Uterus (tissue), 4 donors: ENCODE measurements around the gene SPRY4. TPM values are rescaled to one million over a fixed set of nuclear protein-coding genes. Genes with fewer than 3 reads are reported as not detected.
"Not testable (repeated sequence)": the region's sequence is repeated elsewhere in the genome, so short reads cannot be mapped to it uniquely, and the experiment has no call there.

ENCODE experiments used
- DNase-seq, 2 donors: peaks; one replicate each; pipeline ENCODE4 v3.0.0-alpha.2; 2019 to 2020
- H3K27ac ChIP-seq, 2 donors: fragments of 200-600 bp; sonication (generic); 1 replicate in 1 of 2; 2 replicates in 1 of 2; pipeline ENCODE4 v1.5.1; 2016 to 2018
- H3K27me3 ChIP-seq, 2 donors: fragments of 200-600 bp; sonication (generic); one replicate each; pipeline ENCODE4 v1.5.1; 2018 to 2019; ENCODE audit warnings: control low read depth in 1 of 2
- H3K36me3 ChIP-seq, 2 donors: fragments of 200-600 bp; sonication (generic); one replicate each; pipeline ENCODE4 v1.5.1; 2019; ENCODE audit warnings: control low read depth in 1 of 2
- H3K4me1 ChIP-seq, 2 donors: fragments of 200-600 bp; sonication (generic); one replicate each; pipeline ENCODE4 v1.5.1; 2018 to 2019; ENCODE audit warnings: control low read depth in 1 of 2
- H3K4me3 ChIP-seq, 2 donors: fragments of 200-600 bp; sonication (generic); 1 replicate in 1 of 2; 2 replicates in 1 of 2; pipeline ENCODE4 v1.5.1; 2018 to 2019; ENCODE audit warnings: mild to moderate bottlenecking in 1 of 2
- H3K9me3 ChIP-seq, 2 donors: fragments of 200-600 bp; sonication (generic); one replicate each; pipeline ENCODE4 v1.5.1; 2019; ENCODE audit warnings: control low read depth in 1 of 2
- POLR2A ChIP-seq, 2 donors: fragments of 450-650 bp; IDR thresholded peaks; one replicate each; pipeline ENCODE4 v1.6.1; 2016; ENCODE audit warnings: antibody characterized with exemption in 2 of 2, mild to moderate bottlenecking in 1 of 2, moderate library complexity in 1 of 2
- intact Hi-C: fragments of 100-400 bp; cut with DNase I; formaldehyde crosslinking; loops from one replicate; pipeline ENCODE4 v1.15.1; 2023; ENCODE audit warnings: low total_unique reads
- total RNA-seq, 4 donors: library from RNA; depleted of rRNA in 3 of 4; stranded (reverse); fragments of >200 nt in 3 of 4; gene quantifications; one replicate each; pipeline versions ENCODE4 v1.1.0 to v1.2.4, GENCODE V29; 2014 to 2023
- TF ChIP-seq, protein P1 (sequence below), 4 experiments: fragments of 200-600 bp in 2 of 4; fragments of 450-650 bp in 2 of 4; sonication (generic) in 2 of 4; IDR thresholded peaks; one replicate each; pipeline ENCODE4 v1.5.1; 2016 to 2019; ENCODE audit warnings: antibody characterized with exemption in 4 of 4, mild to moderate bottlenecking in 2 of 4, moderate library complexity in 1 of 4
- donor health status: DM: yes; HTN: yes; CAD: no.

The SPRY4 gene
- total RNA-seq, 4 donors from 2014 or later, result 3.1 to 14.3 (median 12.1) TPM

DNA sequence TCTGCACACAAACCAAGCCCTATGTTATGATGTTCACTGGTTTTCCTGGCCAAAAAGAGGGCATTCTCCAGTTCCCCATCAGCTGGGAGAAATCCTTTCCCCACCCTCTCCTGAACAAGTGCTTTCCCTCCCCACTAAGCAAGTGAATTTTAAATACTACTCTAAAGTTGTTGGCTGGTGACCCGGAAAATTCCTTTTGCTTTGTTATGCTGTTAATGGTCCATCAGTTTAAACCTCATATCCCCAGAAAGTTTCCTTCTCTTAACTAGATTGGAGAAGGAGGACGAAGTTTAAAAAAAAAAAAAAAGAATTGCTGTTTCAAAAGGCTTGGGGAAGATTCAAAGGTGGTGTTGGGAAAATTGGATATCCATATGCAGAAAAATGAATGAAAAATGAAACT, 21.9 kb upstream of the SPRY4 start:
- Histone ChIP-seq H3K9me3 (peaks cover 0 to 11% of the 10 kb centered on the region in 2 donors), H3K4me1 (no peaks in the 10 kb centered on the region), H3K27ac (no peak overlapping the region), H3K4me3 (no peak overlapping the region), H3K36me3 (no peaks in the 10 kb centered on the region), H3K27me3 (no peaks in the 10 kb centered on the region)
- no peak for DNase-seq
- intact Hi-C loops, result no loop called here
- TF ChIP-seq POLR2A (IDR thresholded peaks at IDR 0.05), result no peak
- TF ChIP-seq, protein P1, sequence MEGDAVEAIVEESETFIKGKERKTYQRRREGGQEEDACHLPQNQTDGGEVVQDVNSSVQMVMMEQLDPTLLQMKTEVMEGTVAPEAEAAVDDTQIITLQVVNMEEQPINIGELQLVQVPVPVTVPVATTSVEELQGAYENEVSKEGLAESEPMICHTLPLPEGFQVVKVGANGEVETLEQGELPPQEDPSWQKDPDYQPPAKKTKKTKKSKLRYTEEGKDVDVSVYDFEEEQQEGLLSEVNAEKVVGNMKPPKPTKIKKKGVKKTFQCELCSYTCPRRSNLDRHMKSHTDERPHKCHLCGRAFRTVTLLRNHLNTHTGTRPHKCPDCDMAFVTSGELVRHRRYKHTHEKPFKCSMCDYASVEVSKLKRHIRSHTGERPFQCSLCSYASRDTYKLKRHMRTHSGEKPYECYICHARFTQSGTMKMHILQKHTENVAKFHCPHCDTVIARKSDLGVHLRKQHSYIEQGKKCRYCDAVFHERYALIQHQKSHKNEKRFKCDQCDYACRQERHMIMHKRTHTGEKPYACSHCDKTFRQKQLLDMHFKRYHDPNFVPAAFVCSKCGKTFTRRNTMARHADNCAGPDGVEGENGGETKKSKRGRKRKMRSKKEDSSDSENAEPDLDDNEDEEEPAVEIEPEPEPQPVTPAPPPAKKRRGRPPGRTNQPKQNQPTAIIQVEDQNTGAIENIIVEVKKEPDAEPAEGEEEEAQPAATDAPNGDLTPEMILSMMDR (IDR thresholded peaks at IDR 0.05), result no peak

DNA sequence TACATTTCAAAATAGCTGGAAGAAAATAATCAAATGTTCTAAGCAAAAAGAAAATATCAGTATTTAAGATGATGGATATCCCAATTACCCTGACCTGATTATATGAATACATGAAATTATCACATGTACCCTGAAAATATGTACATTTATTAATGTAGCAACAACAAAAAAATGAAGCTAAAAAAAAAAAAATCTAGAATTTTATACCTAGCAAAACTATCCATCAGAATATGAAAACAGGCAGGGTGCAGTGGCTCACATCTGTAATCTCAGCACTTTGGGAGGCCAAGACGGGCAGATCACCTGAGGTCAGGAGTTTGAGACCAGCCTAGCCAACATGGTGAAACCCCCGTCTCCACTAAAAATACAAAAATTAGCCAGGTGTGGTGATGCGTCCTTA, 20.1 kb upstream of the SPRY4 start:
- H3K36me3 ChIP-seq, DNase-seq, H3K4me3 ChIP-seq, H3K4me1 ChIP-seq, H3K27ac ChIP-seq, intact Hi-C loops, H3K27me3 ChIP-seq: not testable (repeated sequence)
- H3K9me3 ChIP-seq, result peaks cover 0 to 11% of the 10 kb centered on the region in 2 donors

DNA sequence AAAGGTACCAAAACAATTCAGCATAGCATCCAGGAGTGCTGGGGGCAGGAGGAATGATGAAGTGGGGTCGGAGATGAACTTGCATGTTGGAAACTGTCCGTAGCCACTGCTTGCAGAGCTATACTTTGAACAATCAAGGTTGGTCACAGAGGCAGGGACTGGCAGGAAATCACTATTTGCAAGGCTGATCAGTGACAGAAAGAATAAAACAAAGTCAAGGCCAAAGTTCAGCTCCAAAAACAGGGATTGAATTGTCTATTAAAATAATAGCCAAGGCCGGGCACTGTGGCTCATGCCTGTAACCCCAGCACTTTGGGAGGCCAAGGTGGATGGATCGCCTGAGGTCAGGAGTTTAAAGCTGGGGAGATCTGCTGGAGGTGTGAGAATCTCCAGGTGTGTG, 18.7 kb upstream of the SPRY4 start:
- Histone ChIP-seq H3K36me3 (no peaks in the 10 kb centered on the region), H3K27me3 (no peaks in the 10 kb centered on the region), H3K4me1 (no peaks in the 10 kb centered on the region), H3K27ac (no peak overlapping the region), H3K4me3 (no peak overlapping the region), H3K9me3 (peaks cover 0 to 11% of the 10 kb centered on the region in 2 donors)
- no peak for DNase-seq
- TF ChIP-seq, protein P1 (IDR thresholded peaks at IDR 0.05), result no peak
- TF ChIP-seq POLR2A (IDR thresholded peaks at IDR 0.05), result no peak
- intact Hi-C loops, result no loop called here

DNA sequence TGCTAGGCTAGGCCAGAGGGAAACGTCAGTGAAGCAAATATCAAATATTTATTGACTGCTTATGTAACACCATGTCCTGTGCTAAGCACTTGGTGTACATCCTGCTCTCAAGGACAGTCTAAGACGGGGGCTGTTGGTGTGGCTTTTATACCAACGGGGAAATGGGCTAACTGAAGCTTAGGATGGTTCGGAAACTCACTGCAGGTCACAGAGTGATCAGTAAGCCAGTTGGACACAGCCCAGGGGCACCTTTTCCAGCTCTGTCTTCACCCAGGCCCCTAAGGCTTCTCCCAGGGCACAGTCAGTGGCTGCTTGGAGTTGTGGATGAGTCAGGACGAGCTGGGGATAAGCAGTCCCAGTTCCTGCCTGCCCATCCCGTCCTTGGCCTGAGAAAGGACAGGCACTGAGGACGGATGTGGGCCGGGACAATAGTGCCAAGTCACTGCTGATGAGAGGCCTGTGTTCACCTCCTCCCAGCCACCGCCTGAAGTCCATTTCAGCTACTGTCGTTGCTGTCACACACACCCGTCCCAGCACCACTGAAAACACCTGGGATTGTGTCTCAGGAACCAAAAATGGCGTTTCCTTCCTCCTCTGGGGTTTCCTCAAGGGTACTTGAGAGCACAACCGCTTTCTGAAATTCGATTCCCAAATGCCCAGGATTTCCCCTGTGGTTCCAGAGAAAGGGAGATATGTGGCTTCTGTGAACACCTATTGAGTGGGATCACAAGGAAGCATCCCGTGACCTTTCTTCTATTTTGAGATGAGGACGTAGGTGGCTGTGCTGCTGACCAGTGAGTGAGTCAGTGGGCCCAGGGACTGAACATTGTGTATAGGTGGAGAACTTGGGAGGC, 17.5 kb upstream of the SPRY4 start:
- peaks cover 0 to 11% of the 10 kb centered on the region in 2 donors for H3K9me3 ChIP-seq
- H3K27me3 ChIP-seq, result no peaks in the 10 kb centered on the region
- TF ChIP-seq, protein P1 (IDR thresholded peaks at IDR 0.05), result no peak
- no peak for TF ChIP-seq POLR2A (IDR thresholded peaks at IDR 0.05)
- DNase-seq, result peak in 1 of 2 donors; percentile 38
- intact Hi-C loops, result no loop called here
- H3K4me1 ChIP-seq, result no peaks in the 10 kb centered on the region
- no peak overlapping the region for H3K4me3 ChIP-seq
- H3K27ac ChIP-seq, result peak overlapping the region; percentile 26 to 30
- no peaks in the 10 kb centered on the region for H3K36me3 ChIP-seq

DNA sequence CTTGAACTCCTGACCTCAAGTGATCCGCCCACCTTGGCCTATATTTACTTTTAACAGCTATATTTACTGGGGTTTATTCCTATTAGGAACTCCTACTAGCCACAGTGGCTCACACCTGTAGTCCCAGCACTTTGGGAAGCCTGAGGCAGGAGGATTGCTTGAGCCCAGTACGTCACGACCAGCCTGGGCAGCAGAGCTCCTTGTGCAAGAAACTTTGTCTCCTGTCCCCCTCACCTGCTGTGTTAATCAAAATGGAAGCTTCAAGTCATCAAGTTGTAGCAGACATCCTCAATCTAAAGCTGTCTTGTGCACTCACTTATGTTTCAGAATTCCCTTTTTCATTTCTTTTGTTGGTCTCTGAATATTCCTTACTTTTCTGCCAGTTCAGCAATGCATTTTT, 15.0 kb upstream of the SPRY4 start:
- Histone ChIP-seq H3K36me3 (no peaks in the 10 kb centered on the region), H3K4me3 (no peak overlapping the region), H3K27ac (no peak overlapping the region), H3K27me3 (no peaks in the 10 kb centered on the region), H3K9me3 (peaks cover 0 to 7% of the 10 kb centered on the region in 2 donors), H3K4me1 (no peaks in the 10 kb centered on the region)
- intact Hi-C loops, result no loop called here
- no peak for DNase-seq
- TF ChIP-seq, protein P1 (IDR thresholded peaks at IDR 0.05), result no peak
- TF ChIP-seq POLR2A (IDR thresholded peaks at IDR 0.05), result no peak
